ENCODE results near the gene CLSTN2.

Gene CLSTN2

DNA sequence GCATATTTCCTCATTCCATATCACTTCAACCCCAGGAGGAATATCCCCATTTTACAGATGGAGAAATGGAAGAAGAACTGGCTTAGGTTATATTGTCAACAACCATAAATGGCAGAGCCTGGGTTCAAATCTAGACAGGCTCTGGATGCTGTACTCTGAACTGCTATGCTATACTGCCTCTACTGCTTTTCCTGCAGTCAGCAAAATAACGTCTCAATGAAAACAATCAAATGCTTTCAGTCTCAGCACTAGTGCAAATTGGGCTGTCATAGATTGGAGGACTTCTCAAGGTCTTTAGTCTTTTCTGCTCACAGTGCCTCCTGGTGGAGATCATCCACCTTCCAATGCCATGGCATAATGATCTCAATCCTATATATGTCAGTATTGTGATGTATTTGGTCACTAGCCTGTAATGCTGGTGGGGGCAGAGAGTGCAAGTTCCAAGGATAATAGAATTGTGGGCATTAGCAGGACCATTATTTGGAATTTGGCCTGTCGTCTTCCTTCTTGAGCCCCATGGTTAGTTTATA is 285.0 kb downstream of the CLSTN2 start:
- no peak for TF ChIP-seq ZNF274 (IDR thresholded peaks at IDR 0.05; ENCODE audit: low read depth, low read length)
- H3K4me3 ChIP-seq (ENCODE audit: low read length), result no peak overlapping the region

DNA sequence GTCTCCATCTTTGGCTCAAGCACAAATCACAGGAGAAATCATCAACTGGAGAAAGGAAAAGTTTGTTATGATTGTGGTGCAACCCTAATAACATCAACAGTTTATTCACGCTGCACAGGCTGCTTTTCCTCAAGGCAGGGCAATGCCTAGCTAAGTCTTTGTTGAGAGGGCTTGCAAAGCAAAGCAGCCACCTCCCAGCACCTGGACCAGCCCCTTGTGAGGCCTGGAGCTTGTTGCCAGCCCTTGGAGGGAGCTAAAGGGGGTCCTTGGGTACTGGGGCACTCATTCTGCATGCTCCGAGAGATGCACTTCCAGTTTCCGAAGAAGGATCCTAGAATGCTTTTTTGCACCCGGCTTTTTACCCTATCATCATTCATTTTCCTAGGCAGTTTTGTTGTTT is 288.2 kb downstream of the CLSTN2 start:
- H3K4me3 ChIP-seq (ENCODE audit: low read length), result no peak overlapping the region
- no peak for TF ChIP-seq ZNF274 (IDR thresholded peaks at IDR 0.05; ENCODE audit: low read depth, low read length)

DNA sequence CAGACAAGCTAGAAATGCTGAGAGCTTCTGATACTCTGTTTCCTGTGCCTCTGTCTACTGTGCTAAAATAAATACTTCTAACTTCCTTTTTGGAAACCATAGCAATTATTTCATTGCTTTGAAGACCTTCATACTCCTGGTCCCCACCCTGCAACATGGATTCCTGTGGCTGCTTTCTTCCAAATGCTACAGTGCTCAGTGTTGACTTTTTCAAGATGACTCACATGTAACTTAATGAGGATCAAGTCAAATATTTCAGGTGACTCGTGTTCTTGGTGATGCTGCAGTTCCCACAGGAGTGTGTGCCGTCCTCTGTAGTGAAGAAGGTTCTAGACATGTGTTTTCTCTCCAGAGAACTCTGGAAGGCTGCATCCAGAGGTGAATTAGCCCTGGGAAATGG is 288.6 kb downstream of the CLSTN2 start:
- H3K4me3 ChIP-seq (ENCODE audit: low read length), result no peak overlapping the region
- no peak for TF ChIP-seq ZNF274 (IDR thresholded peaks at IDR 0.05; ENCODE audit: low read depth, low read length)

DNA sequence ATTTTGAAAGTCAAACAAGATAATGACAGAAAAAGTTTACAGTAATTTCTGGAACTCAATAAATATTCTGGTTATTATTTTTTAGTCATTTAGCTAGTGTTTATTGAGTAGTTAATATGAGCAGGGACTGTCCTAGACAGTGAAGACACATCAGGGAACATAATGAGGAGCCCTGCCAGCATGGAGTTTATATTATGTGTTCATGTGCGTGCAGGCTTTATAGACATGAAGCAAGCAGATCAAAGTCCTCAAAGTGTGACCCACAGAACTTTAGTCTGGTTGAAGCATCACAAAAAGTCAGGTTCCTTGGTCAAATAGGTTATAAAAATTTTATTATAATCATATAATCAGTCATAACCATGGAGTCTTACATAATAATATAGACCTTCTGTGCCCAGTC is 289.3 kb downstream of the CLSTN2 start:
- TF ChIP-seq ZNF274 (IDR thresholded peaks at IDR 0.05; ENCODE audit: low read depth, low read length), result no peak
- no peak overlapping the region for H3K4me3 ChIP-seq (ENCODE audit: low read length)

DNA sequence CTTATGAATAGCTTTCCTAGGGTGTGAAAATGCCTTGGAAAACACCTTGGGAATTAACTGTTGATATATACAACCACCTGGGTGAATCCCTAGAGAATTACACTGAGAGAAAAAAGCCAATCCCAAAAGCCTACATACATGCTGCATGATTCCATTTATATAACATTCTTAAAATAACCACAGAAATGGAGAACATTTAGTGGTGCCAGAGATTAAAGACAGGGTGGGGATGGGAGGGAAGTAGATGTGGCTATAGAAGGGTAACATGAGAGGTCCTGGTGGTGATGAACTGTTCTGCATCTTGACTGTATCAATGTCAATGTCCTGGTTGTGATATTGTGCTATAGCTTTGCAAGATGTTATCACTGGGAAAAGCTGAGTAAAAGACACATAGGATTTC is 291.0 kb downstream of the CLSTN2 start:
- no peak for TF ChIP-seq ZNF274 (IDR thresholded peaks at IDR 0.05; ENCODE audit: low read depth, low read length)
- no peak overlapping the region for H3K4me3 ChIP-seq (ENCODE audit: low read length)

DNA sequence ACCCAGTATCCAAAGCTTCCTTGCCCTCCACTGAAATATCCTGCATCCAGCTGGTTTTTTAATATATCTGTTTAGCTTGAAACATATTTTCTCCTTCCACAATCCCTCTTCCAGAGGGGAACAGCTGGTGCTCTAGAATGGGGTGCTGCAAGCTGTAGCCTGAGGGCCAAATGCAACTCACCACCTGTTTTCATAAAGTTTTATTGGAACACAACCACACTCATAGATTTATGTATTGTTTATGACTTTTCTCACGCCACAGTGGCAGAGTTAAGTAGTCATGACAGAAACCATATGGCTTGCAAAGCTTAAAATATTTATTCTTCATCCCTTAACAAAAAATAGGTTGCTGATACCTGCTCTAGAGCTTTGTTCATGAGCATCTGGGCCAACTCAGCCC is 298.7 kb downstream of the CLSTN2 start:
- TF ChIP-seq ZNF274 (IDR thresholded peaks at IDR 0.05; ENCODE audit: low read depth, low read length), result no peak
- H3K4me3 ChIP-seq (ENCODE audit: low read length), result no peak overlapping the region

DNA sequence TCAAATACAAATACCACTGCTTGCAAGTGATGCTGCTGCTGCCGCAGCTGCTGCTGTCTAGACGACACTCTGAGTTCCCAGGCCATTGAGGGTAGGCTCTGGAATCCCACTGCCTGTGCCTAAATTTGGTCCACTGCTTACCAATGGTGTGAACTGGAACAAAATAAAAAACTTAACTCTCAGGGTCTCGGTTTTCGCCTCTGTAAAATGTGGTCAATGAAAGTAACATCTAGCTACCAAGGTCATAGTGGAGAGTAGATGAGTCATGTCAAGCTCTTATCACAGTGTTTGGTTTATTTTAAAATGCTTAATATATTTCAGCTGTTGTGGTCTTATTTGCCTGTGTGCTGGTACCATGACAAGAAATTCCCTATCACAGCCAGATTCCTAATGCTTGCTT is 299.3 kb downstream of the CLSTN2 start:
- H3K4me3 ChIP-seq (ENCODE audit: low read length), result no peak overlapping the region
- TF ChIP-seq ZNF274 (IDR thresholded peaks at IDR 0.05; ENCODE audit: low read depth, low read length), result no peak

DNA sequence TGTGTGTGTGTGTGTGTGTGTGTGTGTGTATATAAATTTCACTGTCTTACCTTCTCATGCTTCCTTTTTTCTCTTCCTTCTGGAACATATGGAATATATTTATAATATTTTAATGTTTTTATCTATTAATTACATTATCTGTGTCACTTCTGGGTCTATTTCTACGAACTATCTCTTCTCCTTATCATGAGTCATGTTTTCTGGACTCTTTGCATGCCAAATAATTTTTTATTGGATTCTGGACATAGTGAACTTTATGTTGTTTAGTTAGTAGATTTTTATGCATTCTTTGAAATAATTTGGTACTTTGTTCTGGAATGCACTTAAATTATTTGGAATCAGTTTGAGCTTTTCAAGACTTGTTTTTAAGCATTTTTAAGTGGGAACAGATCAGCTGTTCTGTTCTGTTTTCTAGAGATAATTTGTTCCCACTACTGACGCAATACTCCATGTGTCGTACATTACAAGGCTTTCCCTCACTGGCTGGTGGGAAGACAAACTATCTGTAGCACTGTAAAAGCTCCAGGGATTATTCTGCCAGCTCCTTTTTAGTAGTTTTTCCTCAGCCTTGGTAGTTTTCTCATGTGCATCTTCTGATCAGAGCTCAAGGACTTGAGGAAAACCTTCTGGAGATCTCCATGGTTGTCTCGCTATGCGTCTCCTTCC is 302.0 kb downstream of the CLSTN2 start:
- no peak overlapping the region for H3K4me3 ChIP-seq (ENCODE audit: low read length)

DNA sequence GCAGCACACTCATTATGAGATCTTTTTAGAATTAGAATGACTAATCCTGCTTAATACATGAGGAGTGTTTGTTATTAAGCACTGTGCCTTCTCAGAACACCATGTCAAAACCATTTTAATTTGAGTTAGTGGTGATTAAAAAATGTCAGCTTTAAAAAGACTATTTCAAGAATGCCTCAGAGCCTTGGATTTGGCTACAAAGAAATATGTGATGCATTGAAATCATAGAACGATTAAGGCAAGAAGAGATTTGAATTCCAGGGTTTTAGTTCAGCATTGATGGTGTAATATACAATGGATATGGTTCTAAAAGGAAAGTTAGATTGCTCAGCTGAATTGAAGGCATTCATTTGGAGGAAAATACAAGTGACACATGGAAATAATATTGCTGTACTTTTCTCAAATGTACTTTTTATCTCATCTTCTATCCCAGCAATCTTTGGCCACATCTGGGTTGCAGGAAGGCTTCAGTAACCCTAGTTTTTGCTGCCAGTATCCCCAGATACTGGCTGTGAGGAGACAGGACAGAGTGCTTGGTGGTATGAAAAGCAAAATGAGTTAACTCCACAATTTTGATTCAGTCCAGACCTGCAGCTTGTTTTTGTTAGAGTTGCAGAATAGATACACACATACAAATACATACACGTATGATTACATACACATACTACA is 303.8 kb downstream of the CLSTN2 start:
- no peak for TF ChIP-seq ZNF274 (IDR thresholded peaks at IDR 0.05; ENCODE audit: low read depth, low read length)
- no peak overlapping the region for H3K4me3 ChIP-seq (ENCODE audit: low read length)

More for the DNA sequence above, 302.0 kb downstream of the CLSTN2 start:
- TF ChIP-seq ZNF274 (IDR thresholded peaks at IDR 0.05; ENCODE audit: low read depth, low read length), result no peak

DNA sequence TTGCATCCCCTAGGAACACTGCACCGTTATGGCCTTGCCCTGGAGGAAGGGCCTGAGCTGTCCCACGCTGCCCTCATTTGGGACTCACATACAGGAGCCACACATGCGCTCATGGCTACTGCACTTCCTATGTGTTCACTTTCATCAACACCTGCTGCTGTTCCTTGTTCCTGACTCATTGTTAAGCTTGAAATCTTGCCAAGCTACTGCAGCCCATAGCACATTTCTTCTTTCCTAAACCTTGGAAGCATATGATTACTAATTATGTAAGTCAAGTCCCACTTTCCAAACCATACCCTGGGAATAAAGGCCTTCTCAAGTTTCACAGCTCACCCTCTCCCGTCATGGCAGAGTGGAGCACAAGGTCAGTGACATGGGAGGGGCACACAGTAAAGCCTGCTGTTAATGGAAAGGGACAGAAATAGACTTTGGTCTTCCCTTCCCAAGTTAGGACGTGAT is 307.9 kb downstream of the CLSTN2 start:
- TF ChIP-seq ZNF274 (IDR thresholded peaks at IDR 0.05; ENCODE audit: low read depth, low read length), result no peak
- H3K4me3 ChIP-seq (ENCODE audit: low read length), result no peak overlapping the region

DNA sequence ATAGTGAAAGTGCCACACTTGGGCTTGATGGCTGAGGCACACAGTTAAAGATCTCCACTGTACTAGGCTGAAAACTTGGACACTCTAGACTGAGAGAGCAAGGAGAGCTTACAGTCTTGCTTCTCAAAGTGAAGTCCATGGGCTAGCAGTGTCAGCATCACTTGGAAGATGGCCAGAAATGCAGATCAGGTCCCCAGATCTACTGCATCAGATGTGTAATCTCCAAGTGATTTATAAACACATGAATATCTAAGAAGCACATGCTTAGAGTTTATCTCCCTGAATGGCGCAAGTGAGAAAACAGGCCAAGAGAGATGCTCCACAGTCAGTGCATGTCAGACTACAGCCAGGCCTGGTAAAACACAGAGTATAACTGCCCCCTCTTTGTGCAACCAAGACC is 308.6 kb downstream of the CLSTN2 start:
- no peak overlapping the region for H3K4me3 ChIP-seq (ENCODE audit: low read length)
- TF ChIP-seq ZNF274 (IDR thresholded peaks at IDR 0.05; ENCODE audit: low read depth, low read length), result no peak

DNA sequence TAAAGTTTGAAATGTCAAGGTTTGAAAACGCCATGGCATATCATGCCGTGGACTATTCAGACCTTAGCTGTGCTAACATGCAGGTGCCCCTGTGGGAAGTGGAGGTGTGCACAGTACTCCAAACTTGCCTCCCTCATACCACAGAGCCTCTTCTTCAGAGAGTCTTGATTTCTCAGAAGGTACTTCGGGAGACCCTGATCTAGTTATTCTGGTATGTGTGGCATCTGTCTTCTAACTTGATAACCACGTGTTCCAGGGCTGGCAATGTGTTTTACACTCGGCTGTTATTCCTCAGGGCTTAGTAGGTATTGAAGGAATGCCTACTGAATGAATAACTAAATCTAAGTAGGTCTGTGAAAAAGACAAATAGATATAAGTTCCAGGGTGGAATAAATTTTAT is 309.9 kb downstream of the CLSTN2 start:
- H3K4me3 ChIP-seq (ENCODE audit: low read length), result no peak overlapping the region
- TF ChIP-seq ZNF274 (IDR thresholded peaks at IDR 0.05; ENCODE audit: low read depth, low read length), result no peak

DNA sequence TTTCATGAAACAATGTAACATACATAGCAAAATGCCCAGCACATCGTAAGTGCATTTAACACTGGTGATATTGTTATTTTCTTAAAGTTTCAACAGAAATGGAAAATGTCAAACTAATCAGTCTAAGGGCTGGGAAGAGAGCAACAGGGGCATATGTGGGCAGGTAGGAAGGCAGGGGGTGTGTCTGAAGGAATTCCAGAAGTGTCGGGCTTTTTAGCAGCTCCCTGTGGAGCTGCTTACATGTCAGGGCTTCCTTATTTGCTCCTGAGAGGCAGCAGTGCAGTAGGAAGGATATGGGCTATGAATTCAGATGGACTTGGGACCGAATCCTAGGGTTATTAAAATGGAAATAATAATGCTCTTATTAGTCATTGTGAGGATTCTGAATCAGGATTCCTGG is 311.6 kb downstream of the CLSTN2 start:
- no peak for TF ChIP-seq ZNF274 (IDR thresholded peaks at IDR 0.05; ENCODE audit: low read depth, low read length)
- H3K4me3 ChIP-seq (ENCODE audit: low read length), result no peak overlapping the region

DNA sequence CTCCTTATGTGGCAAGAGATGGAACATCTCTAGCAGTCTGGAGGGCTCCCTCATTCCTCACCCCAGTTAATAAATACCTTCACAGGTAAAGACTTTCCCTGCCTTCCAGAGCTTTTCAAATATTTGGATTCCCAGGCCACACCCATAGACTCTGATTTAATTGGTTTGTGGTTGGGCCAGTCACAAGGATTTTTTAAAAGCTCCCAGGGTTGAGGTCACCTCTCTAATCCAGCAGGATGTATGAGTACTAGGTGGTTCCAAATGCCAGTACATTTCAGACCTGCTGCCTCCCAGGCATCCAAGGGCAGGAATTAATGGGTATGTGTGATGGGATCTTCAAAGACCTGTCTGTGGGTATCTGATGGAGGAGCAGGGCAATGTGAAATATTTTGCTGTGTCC is 312.8 kb downstream of the CLSTN2 start:
- no peak for TF ChIP-seq ZNF274 (IDR thresholded peaks at IDR 0.05; ENCODE audit: low read depth, low read length)
- H3K4me3 ChIP-seq (ENCODE audit: low read length), result no peak overlapping the region

DNA sequence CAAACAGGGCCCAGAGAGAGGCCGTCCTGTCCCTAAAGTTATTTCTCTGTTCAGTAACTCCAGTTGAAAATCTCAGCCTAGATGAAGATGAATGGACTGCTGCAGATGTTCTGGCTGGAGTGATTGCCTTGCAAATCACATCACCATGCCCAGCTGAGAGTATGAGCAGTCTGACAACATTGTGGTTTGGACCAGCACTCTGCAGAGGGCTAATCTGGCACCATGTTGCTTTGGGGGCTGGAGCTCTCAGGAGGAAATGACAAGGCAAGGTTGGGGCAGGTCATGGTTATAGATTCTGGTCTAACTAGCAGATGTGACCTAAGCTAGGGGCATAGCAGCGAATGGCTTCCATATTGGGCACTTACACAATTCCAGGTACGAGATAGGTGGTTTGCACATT is 314.2 kb downstream of the CLSTN2 start:
- no peak overlapping the region for H3K4me3 ChIP-seq (ENCODE audit: low read length)
- no peak for TF ChIP-seq ZNF274 (IDR thresholded peaks at IDR 0.05; ENCODE audit: low read depth, low read length)
